Skeletal muscle tissue (tissue), 4 donors: ENCODE data around the gene OST4. TPM values are rescaled to one million over a fixed set of nuclear protein-coding genes. Genes with fewer than 3 reads are reported as not detected.

Experiments used
- H3K27ac ChIP-seq: one replicate; pipeline ENCODE4 v1.7.0; 2013; ENCODE audit warnings: mild to moderate bottlenecking, low read depth, low read length, inconsistent platforms
- H3K27me3 ChIP-seq, 3 donors: one replicate each; pipeline ENCODE4 v1.7.0; 2013; ENCODE audit warnings: low read length in 3 of 3; ENCODE audit not compliant: control insufficient read depth in 3 of 3, insufficient read depth in 3 of 3
- H3K36me3 ChIP-seq, 3 donors: one replicate each; pipeline ENCODE4 v1.7.0; 2013; ENCODE audit warnings: low read length in 3 of 3; ENCODE audit not compliant: control insufficient read depth in 3 of 3, insufficient read depth in 3 of 3
- H3K4me1 ChIP-seq, 3 donors: one replicate each; pipeline ENCODE4 v1.7.0; 2013; ENCODE audit warnings: low read length in 3 of 3, mild to moderate bottlenecking in 3 of 3; ENCODE audit not compliant: control insufficient read depth in 3 of 3, insufficient read depth in 3 of 3
- H3K4me3 ChIP-seq, 3 donors: one replicate each; pipeline ENCODE4 v1.7.0; 2013; ENCODE audit warnings: low read length in 3 of 3
- H3K9ac ChIP-seq, 3 donors: one replicate each; pipeline ENCODE4 v1.7.0; 2013; ENCODE audit warnings: low read length in 3 of 3, mild to moderate bottlenecking in 3 of 3, moderate library complexity in 2 of 3, low read depth in 1 of 3
- H3K9me3 ChIP-seq, 3 donors: one replicate each; pipeline ENCODE4 v1.7.0; 2013; ENCODE audit warnings: low read length in 3 of 3; ENCODE audit not compliant: control insufficient read depth in 3 of 3
- total RNA-seq: library from RNA; depleted of rRNA; stranded (reverse); fragments of >200 nt; gene quantifications from one replicate; pipeline ENCODE4 v1.2.3, GENCODE V29; 2014
- donor health status: Osteomylitis.

Gene OST4
- total RNA-seq, 1 donor from 2014 or later = 352 TPM

DNA sequence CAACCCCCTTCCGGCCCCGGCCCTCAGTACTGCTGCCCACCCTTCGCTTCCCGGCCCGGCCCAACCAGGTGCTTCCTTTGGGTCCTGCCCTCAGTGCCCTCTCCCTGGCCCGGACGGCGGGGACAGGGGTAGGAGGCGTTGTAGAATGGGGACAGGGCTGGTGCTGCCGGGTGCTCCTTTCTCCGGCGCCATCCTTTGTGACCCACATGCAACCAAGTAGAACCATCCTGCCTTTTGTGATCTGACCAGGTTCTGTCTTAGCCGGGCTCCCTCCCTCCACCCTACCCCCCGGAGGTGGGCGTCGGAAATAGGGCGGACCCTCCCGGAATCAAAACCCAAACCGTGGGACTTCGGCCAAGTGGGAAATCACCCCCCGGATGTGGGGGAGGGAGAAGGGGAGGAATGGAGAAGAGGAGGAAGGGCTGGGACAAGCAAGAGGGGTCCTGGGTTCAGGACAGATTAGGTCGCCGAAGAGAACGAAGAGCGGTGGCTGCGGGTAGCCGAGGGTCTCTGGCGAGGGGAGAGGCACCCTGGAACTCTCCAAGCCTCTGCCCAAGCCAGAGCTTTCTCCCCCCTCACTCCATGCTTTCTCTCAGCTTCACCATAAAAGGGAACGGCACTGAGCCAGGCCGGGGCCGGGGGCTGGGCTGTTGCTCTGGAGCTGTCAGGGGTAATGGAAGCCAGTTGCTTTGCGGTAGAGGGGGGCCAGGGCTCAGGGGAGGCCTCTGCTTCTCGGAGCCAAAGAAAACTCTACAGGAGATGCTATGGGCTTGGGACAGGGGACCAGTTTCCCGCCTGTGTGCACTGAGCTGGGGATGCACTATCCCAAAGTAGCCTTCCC lies 756 bp upstream of the OST4 start:
- H3K4me3 ChIP-seq = peak overlapping the region; percentile 77 to 89 (median 86)
- peaks cover 0 to 3% (median 0%) of the 10 kb centered on the region in 3 donors for H3K27me3 ChIP-seq
- peak overlapping the region; percentile 79 to 96 (median 80) for H3K9ac ChIP-seq
- H3K27ac ChIP-seq = peak overlapping the region; percentile 77
- H3K9me3 ChIP-seq = no peaks in the 10 kb centered on the region
- peaks cover 37 to 67% (median 40%) of the 10 kb centered on the region in 3 donors for H3K4me1 ChIP-seq
- H3K36me3 ChIP-seq = peaks cover 19 to 27% (median 22%) of the 10 kb centered on the region in 3 donors

DNA sequence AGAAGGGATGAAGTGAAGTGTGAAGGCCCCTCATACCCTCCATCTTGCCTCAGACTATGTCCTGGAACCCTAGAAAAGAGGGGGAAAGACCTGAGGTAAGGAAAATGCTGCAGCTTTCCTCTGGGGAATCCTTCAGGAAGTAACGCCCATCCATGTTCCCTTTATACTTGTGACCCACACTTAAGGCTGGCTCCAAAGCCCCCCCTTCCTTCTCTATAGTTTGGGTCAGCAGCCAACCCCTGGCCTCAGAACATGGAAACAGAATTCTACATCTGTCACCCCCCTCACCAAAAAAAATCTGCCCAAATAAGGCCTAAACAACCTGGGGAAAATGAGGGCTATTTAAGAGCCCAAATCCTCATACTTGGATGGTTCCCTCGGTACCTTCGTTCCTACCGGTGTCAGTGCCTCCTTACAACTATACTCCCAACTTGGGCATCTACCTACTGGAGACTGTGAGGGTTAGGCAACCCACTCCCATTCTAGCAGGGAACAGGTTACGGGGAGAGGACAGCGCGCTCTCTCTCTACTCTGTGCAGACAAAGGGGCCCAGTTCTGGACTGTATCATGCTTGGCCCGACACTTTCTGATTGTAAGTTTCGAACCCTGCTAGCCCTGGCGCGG lies 689 bp downstream of the OST4 start:
- Histone ChIP-seq H3K9ac (peak overlapping the region; percentile 93 to 96 (median 93)), H3K4me1 (peaks cover 37 to 57% (median 38%) of the 10 kb centered on the region in 3 donors), H3K4me3 (peak overlapping the region; percentile 86 to 99 (median 89)), H3K36me3 (peaks cover 19 to 29% (median 25%) of the 10 kb centered on the region in 3 donors), H3K27ac (peak overlapping the region; percentile 87), H3K27me3 (no peaks in the 10 kb centered on the region), H3K9me3 (no peaks in the 10 kb centered on the region)

DNA sequence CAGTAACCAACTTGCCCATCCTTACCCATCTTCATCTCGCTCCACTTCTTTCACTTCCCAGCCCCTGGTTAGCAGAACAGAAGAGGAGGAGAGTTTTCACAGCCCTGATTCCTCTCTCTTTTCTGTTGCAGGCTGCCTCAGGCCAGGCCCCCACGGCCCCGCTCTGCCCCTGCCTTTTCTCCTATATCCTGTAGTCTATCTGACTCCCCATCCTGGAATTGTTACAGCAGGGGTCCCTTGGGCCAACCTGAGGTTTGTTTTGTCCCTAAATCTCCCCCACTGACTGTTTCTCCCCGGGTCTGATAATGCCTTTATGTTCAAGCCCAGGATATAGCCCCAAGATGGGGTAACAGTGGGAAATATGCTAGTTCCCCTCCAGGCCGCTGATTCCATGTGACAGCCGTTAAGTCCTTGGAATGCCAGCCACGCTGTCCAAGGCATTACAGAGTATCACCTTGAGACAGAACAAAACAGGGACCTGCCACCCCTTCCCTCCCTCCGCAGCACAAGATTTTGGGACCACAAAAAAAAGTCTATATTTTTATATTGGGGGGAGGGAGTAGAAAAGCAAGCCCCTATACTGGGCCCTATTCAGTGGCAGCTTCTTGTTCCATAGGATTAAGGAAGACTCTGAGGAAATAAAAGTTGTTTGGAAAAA lies 1.4 kb downstream of the OST4 start:
- no peak overlapping the region for H3K27ac ChIP-seq
- no peaks in the 10 kb centered on the region for H3K9me3 ChIP-seq
- peak overlapping the region; percentile 93 to 96 (median 93) for H3K9ac ChIP-seq
- peaks cover 19 to 29% (median 25%) of the 10 kb centered on the region in 3 donors for H3K36me3 ChIP-seq
- H3K4me1 ChIP-seq = peaks cover 37 to 52% (median 37%) of the 10 kb centered on the region in 3 donors
- peak overlapping the region; percentile 86 to 99 (median 89) for H3K4me3 ChIP-seq
- no peaks in the 10 kb centered on the region for H3K27me3 ChIP-seq

DNA sequence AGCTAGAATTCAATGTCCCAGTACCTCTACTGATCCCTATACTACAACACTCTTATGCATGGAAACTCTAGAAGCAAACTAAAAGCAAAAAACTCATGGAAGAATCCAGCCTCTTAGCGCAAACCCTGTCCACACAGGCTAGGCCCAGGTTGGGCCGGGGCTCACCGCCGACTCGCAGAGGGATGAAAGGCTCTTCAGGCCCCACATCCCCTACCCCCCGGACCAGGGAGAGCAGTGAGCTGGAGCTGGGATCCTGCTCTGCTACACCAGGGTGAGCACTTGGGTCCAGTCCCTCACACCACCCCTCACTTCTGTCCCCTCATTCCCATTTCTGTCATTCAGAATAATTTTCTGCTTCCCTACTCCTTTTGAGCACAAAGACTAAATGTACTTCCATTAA lies 2.0 kb downstream of the OST4 start:
- no peaks in the 10 kb centered on the region for H3K27me3 ChIP-seq
- no peaks in the 10 kb centered on the region for H3K9me3 ChIP-seq
- H3K4me3 ChIP-seq = no peak overlapping the region
- peaks cover 21 to 29% (median 25%) of the 10 kb centered on the region in 3 donors for H3K36me3 ChIP-seq
- H3K9ac ChIP-seq = peak overlapping the region in 1 of 3 donors; percentile 51
- H3K27ac ChIP-seq = no peak overlapping the region
- H3K4me1 ChIP-seq = peaks cover 34 to 46% (median 34%) of the 10 kb centered on the region in 3 donors

DNA sequence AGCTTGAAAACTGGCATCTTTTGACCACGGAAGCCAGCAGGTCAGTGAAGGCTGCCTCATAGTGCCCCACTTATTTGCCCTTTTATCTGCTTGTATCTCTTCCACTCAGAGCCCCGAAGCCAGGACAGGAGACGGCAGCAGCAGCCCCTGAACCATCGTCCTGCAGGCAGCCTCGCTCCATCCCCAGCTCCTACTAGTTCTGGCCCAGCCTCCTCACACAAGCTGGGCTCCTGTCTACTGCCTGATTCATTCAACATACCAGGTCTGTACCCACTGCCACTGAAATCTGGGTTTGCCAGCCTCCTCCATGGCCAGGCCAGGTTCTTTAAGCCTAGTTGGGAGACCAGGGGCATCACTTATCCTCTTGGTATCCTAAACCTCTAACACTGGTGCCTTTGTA lies 4.1 kb downstream of the OST4 start:
- Histone ChIP-seq H3K27me3 (no peaks in the 10 kb centered on the region), H3K4me3 (no peak overlapping the region), H3K9ac (no peak overlapping the region), H3K4me1 (peaks cover 29 to 44% (median 34%) of the 10 kb centered on the region in 3 donors), H3K36me3 (peaks cover 21 to 34% (median 25%) of the 10 kb centered on the region in 3 donors), H3K27ac (no peak overlapping the region), H3K9me3 (no peaks in the 10 kb centered on the region)

DNA sequence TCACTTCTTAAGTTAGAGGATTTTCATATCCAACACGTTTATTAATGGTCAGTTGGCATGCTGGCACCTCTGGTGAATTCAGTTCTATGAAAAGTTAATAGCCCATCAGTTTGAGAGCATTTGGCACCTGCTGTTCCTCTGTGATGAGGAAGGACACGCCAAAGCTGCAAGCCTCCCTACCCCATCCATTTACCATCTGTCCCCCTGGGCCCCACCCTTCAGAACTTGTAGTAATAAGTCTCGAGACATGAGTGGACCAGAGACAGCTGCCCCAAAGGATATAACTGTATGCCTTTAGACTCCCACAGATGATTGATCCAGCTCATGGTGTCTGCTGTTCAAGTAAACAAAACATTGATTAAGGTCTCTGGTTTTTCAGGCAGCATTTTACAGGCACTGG lies 6.3 kb downstream of the OST4 start:
- peaks cover 16 to 26% (median 19%) of the 10 kb centered on the region in 3 donors for H3K4me1 ChIP-seq
- H3K27me3 ChIP-seq = no peaks in the 10 kb centered on the region
- H3K9me3 ChIP-seq = no peaks in the 10 kb centered on the region
- no peak overlapping the region for H3K27ac ChIP-seq
- peaks cover 15 to 38% (median 28%) of the 10 kb centered on the region in 3 donors for H3K36me3 ChIP-seq
- no peak overlapping the region for H3K4me3 ChIP-seq
- H3K9ac ChIP-seq = no peak overlapping the region

DNA sequence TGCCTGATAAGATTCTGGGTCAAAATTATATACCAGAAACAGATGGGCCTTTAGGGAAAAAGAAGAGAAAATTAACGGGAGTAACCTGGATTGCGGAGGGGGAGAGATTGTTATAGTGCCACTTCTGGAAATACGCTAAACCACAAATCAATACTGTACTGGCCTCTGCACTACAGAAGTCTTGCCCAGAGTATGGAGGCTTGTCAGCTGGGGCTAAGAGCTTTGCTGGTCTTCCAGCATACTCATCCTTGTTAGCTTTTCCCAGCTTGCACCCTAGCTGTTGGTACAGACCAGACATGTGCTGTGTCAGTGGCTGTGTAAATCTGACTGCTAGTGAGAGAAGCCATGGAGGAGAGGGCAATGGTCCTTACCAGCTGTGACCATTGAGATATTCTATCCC lies 11.1 kb downstream of the OST4 start:
- Histone ChIP-seq H3K4me3 (no peak overlapping the region), H3K4me1 (peaks cover 0 to 7% (median 5%) of the 10 kb centered on the region in 3 donors), H3K36me3 (peaks cover 18 to 45% (median 38%) of the 10 kb centered on the region in 3 donors), H3K27me3 (no peaks in the 10 kb centered on the region), H3K9ac (no peak overlapping the region), H3K9me3 (no peaks in the 10 kb centered on the region), H3K27ac (no peak overlapping the region)

DNA sequence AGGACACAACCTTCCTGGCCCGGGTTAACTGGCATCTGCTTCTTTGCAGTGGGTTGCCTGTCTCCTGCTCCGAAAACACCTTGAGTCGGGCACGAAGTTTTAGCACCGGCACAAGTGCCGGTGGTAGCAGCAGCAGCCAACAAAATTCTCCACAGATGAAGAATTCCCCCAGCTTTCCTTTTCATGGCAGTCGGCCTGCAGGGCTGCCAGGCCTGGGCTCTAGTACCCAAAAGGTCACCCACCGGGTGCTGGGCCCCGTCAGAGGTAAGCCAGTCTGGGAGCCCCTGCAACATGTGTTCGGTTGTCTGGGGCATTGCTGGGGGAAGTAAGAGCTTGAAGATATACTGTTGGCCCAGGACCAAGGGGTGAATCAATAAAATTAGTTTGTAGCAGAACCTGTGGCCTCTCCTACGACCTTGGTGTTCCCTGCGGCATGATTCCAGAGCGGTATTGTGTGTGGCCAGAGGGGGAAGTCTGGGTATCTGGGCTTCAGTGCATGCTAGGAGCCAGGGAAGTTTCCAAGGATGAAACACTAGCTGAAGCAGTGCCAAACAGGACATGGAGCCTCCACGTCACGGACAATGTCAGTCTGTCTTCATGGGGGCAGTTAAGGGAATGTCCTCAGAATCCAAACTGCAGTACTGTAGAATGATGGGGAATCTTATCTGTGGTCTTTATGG lies 12.2 kb downstream of the OST4 start:
- no peaks in the 10 kb centered on the region for H3K9me3 ChIP-seq
- no peak overlapping the region for H3K27ac ChIP-seq
- H3K9ac ChIP-seq = peak overlapping the region in 1 of 3 donors; percentile 48
- H3K4me3 ChIP-seq = no peak overlapping the region
- peaks cover 23 to 56% (median 46%) of the 10 kb centered on the region in 3 donors for H3K36me3 ChIP-seq
- peaks cover 0 to 7% (median 5%) of the 10 kb centered on the region in 3 donors for H3K4me1 ChIP-seq
- no peaks in the 10 kb centered on the region for H3K27me3 ChIP-seq

DNA sequence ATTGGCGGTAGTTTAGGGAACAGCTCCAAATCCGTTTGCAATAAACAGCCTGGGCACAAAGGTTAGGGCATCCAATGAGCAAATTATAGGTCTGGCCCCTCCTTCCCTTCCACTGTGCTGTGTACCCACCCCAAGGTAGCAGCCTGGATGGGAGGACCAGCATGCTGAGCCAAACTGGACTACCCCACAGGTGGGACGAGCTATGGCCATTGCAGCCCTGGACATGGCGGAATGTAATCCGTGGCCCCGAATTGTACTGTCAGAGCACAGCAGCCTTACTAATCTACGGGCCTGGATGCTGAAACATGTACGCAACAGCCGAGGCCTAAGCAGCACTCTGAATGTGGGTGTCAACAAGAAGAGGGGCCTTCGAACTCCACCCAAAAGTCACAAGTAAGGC lies 13.2 kb downstream of the OST4 start:
- Histone ChIP-seq H3K27me3 (no peaks in the 10 kb centered on the region), H3K4me3 (no peak overlapping the region), H3K9ac (no peak overlapping the region), H3K36me3 (peaks cover 30 to 66% (median 57%) of the 10 kb centered on the region in 3 donors), H3K9me3 (no peaks in the 10 kb centered on the region), H3K27ac (no peak overlapping the region), H3K4me1 (no peaks in the 10 kb centered on the region)
